DOHH2 (cell line): ENCODE results near the gene SLC12A4.

ENCODE experiments used
- H3F3A ChIP-seq: fragments of 200-600 bp; sonication (generic), shearing (Covaris generic); 2 replicates; pipeline ENCODE4 v1.6.0; 2016; ENCODE audit warnings: antibody characterized with exemption, mild to moderate bottlenecking; ENCODE audit not compliant: control insufficient read depth, insufficient read depth
- H3K27ac ChIP-seq: fragments of 200-600 bp; sonication (generic); 2 replicates; pipeline ENCODE4 v1.5.1; 2014; ENCODE audit warnings: low read depth, mild to moderate bottlenecking, low read length, moderate library complexity
- H3K27me3 ChIP-seq: fragments of 200-600 bp; sonication (generic); 2 replicates; pipeline ENCODE4 v1.6.1; 2014; ENCODE audit warnings: mild to moderate bottlenecking, low read length, mixed read lengths; ENCODE audit not compliant: control insufficient read depth
- H3K36me3 ChIP-seq: fragments of 200-600 bp; sonication (generic); 2 replicates; pipeline ENCODE4 v1.6.1; 2014; ENCODE audit warnings: mild to moderate bottlenecking, low read length, moderate library complexity, mixed read lengths; ENCODE audit not compliant: control insufficient read depth
- H3K4me1 ChIP-seq: fragments of 200-600 bp; sonication (generic); 2 replicates; pipeline ENCODE4 v1.6.1; 2014; ENCODE audit warnings: mild to moderate bottlenecking, low read length, mixed read lengths; ENCODE audit not compliant: control insufficient read depth
- H3K4me2 ChIP-seq: fragments of 200-600 bp; sonication (generic); 2 replicates; pipeline ENCODE4 v1.6.0; 2014; ENCODE audit warnings: mild to moderate bottlenecking, low read length, moderate library complexity
- H3K4me3 ChIP-seq: fragments of 200-600 bp; sonication (generic); 2 replicates; pipeline ENCODE4 v1.5.1; 2014; ENCODE audit warnings: mild to moderate bottlenecking, low read length, mixed read lengths
- H3K79me2 ChIP-seq: fragments of 200-600 bp; sonication (generic); 2 replicates; pipeline ENCODE4 v1.6.1; 2014; ENCODE audit warnings: mild to moderate bottlenecking, low read length, mixed read lengths; ENCODE audit not compliant: control insufficient read depth
- H3K9me2 ChIP-seq: fragments of 200-600 bp; sonication (generic); replicated peaks from 2 replicates; pipeline ENCODE4 v1.6.1; 2014; ENCODE audit warnings: mild to moderate bottlenecking, low read length, mixed read lengths; ENCODE audit not compliant: control insufficient read depth
- H3K9me3 ChIP-seq: fragments of 200-600 bp; sonication (generic); 2 replicates; pipeline ENCODE4 v1.6.1; 2014; ENCODE audit warnings: antibody characterized with exemption, low read length, mixed read lengths; ENCODE audit not compliant: control insufficient read depth, insufficient read depth
- H4K20me1 ChIP-seq: fragments of 200-600 bp; sonication (generic); 2 replicates; pipeline ENCODE4 v1.6.0; 2014; ENCODE audit warnings: low read depth, mild to moderate bottlenecking, antibody characterized with exemption, low read length, moderate library complexity; ENCODE audit not compliant: control insufficient read depth, insufficient read depth
- CTCF ChIP-seq: fragments of 200-600 bp; sonication (generic); IDR thresholded peaks from one replicate; pipeline ENCODE4 v1.5.1; 2014; ENCODE audit warnings: antibody characterized with exemption, mild to moderate bottlenecking, low read depth, low read length; ENCODE audit not compliant: poor library complexity, severe bottlenecking
- EZH2phosphoT487 ChIP-seq: fragments of 200-600 bp; sonication (generic); IDR thresholded peaks from 2 replicates; pipeline ENCODE4 v1.6.1; 2017; ENCODE audit warnings: borderline replicate concordance, mild to moderate bottlenecking, antibody characterized with exemption, low read length, moderate library complexity, mixed read lengths

Gene SLC12A4

GRCh38 chr16:67936880-67937605, 31.4 kb downstream of the SLC12A4 start:
- peaks cover 4% of the 10 kb centered on the region; the same call in 1 of the 2 replicates for H3F3A ChIP-seq
- H3K9me2 ChIP-seq = no peaks in the 10 kb centered on the region
- H3K79me2 ChIP-seq = peaks cover 31% of the 10 kb centered on the region
- H3K9me3 ChIP-seq = no peaks in the 10 kb centered on the region
- H3K4me1 ChIP-seq = peaks cover 23% of the 10 kb centered on the region
- H3K4me2 ChIP-seq = peak overlapping the region; percentile 98
- TF ChIP-seq CTCF (no peak), EZH2phosphoT487 (no peak)
- H3K4me3 ChIP-seq = peak overlapping the region; percentile 98
- H3K27ac ChIP-seq = peak overlapping the region; percentile 80
- no peaks in the 10 kb centered on the region for H4K20me1 ChIP-seq
- H3K27me3 ChIP-seq = no peaks in the 10 kb centered on the region
- H3K36me3 ChIP-seq = peaks cover 43% of the 10 kb centered on the region

DNA sequence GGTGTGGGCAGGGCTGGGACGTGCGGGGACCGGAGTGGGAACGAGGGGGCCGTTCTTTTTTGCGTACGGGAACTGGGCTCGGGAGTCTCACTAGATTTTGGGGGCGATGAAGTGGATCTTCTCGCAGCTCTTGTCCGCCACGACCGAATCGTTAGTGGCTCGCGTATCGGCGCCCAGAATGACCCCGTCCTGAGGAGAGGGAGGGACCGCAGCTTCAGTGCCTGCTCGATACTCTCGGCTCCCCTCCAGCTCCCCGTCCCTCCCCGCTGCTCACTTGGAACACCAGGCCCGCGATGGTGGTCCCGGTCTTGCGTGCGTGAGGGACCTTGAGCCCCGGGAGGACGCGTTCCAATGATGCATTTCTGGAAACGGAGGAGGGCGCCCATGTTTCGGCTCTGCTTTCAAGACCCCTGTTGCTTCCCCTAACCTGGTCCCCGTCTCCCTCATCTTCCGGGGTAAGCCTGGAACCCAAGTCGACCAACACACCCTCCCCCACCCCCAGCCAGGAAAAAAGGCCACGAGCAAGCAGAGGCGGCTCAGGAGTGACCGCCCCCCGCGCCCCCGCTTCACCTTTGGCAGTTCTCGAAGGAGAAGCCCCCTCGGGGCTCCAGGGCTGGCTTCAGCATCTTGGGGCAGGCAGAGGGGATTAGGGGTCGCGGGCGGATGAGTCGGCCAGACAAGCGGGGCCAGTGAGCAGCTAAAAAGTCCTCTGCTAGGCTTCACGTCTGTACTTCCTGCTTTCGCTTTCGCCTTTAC, 32.1 kb downstream of the SLC12A4 start, which contains the start of gene PSMB10:
Gene PSMB10 (minus strand): TSS at position 727 of the 756 bp plus-strand sequence. CDS start 101 bp downstream, at position 626.
- peaks cover 4% of the 10 kb centered on the region; the same call in 1 of the 2 replicates for H3F3A ChIP-seq
- H3K4me3 ChIP-seq = peak within 1 kb of the TSS; percentile 98
- peak within 1 kb of the TSS; percentile 98 for H3K4me2 ChIP-seq
- H3K79me2 ChIP-seq = peaks cover 31% of the 10 kb centered on the region
- no peaks in the 10 kb centered on the region for H3K9me2 ChIP-seq
- no peaks in the 10 kb centered on the region for H4K20me1 ChIP-seq
- peak within 1 kb of the TSS; percentile 80 for H3K27ac ChIP-seq
- peaks cover 21% of the 10 kb centered on the region for H3K4me1 ChIP-seq
- TF ChIP-seq EZH2phosphoT487 = no peak
- no peak for TF ChIP-seq CTCF
- no peaks in the 10 kb centered on the region for H3K9me3 ChIP-seq
- H3K36me3 ChIP-seq = peaks cover 43% of the 10 kb centered on the region
- H3K27me3 ChIP-seq = no peaks in the 10 kb centered on the region

- Histone ChIP-seq H3F3A (peaks cover 4% of the 10 kb centered on the region; the same call in 1 of the 2 replicates), H3K9me3 (no peaks in the 10 kb centered on the region), H3K4me2 (peak overlapping the region; percentile 98), H3K9me2 (no peaks in the 10 kb centered on the region), H3K4me3 (peak overlapping the region; percentile 98), H3K79me2 (peaks cover 31% of the 10 kb centered on the region), H3K27ac (peak overlapping the region; percentile 80), H4K20me1 (no peaks in the 10 kb centered on the region), H3K36me3 (peaks cover 44% of the 10 kb centered on the region), H3K27me3 (no peaks in the 10 kb centered on the region), H3K4me1 (peaks cover 21% of the 10 kb centered on the region)
- TF ChIP-seq CTCF = no peak
- no peak for TF ChIP-seq EZH2phosphoT487
These were observed 32.9 kb downstream of the SLC12A4 start for GRCh38 chr16:67935402-67936123.
